ENCODE data around the gene PRDM16. TPM values are rescaled to one million over a fixed set of nuclear protein-coding genes. Genes with fewer than 3 reads are reported as not detected.

The PRDM16 gene
- total RNA-seq, 1 experiment from 2014 or later, result 1.6 TPM

- ChIA-PET POLR2A (no interaction called here), CTCF (interaction anchor here (1.6 kb wide), 1 partner anchor 348 kb away, joined by 4 read pairs; no protein-coding TSS in a partner anchor)
- Mint-ChIP-seq H3K4me3 (no peak overlapping the region), H3K9me3 (no peaks in the 10 kb centered on the region), H3K27me3 (ENCODE audit: low read depth) (peaks cover 45% of the 10 kb centered on the region), H3K36me3 (no peaks in the 10 kb centered on the region), H3K27ac (no peak overlapping the region), H3K4me1 (peaks cover 12% of the 10 kb centered on the region)
- TF ChIP-seq ZNF317 (CRISPR knock-in tag; IDR thresholded peaks at IDR 0.05; ENCODE audit: borderline replicate concordance, low read depth), result no peak
- no peak for TF ChIP-seq TP53 (CRISPR knock-in tag; IDR thresholded peaks at IDR 0.05)
- no peak for TF ChIP-seq JAZF1 (CRISPR knock-in tag; IDR thresholded peaks at IDR 0.05)
- no peak for TF ChIP-seq FOXP1 (CRISPR knock-in tag; IDR thresholded peaks at IDR 0.05; ENCODE audit: borderline replicate concordance)
- TF ChIP-seq JUN (CRISPR knock-in tag; IDR thresholded peaks at IDR 0.05), result no peak
- no peak for TF ChIP-seq CTCF (IDR thresholded peaks at IDR 0.05)
- DNase-seq (ENCODE audit: low spot score), result no peak
- ATAC-seq, result no peak
These were observed 8.1 kb downstream of the PRDM16 start for GRCh38 chr1:3077081-3077480.

- no peak for TF ChIP-seq CREB1 (CRISPR knock-in tag; IDR thresholded peaks at IDR 0.05)
- no peak for TF ChIP-seq NR2C2 (CRISPR knock-in tag; IDR thresholded peaks at IDR 0.05)
- TF ChIP-seq ATF2 (CRISPR knock-in tag; IDR thresholded peaks at IDR 0.05; ENCODE audit: borderline replicate concordance, low read depth), result no peak
- no peak for TF ChIP-seq STAT6 (CRISPR knock-in tag; conservative IDR thresholded peaks at IDR 0.05; ENCODE audit: low read depth)
- TF ChIP-seq ELF4 (CRISPR knock-in tag; IDR thresholded peaks at IDR 0.05; ENCODE audit: low read depth), result no peak
- TF ChIP-seq PRDM15 (CRISPR knock-in tag; IDR thresholded peaks at IDR 0.05), result no peak
- no peak for TF ChIP-seq ZNF263 (CRISPR knock-in tag; IDR thresholded peaks at IDR 0.05; ENCODE audit: low read depth)
- no peak for TF ChIP-seq HMGXB4 (CRISPR knock-in tag; IDR thresholded peaks at IDR 0.05)
- no peak for TF ChIP-seq USF2 (CRISPR knock-in tag; IDR thresholded peaks at IDR 0.05)
- TF ChIP-seq FOXJ3 (CRISPR knock-in tag; IDR thresholded peaks at IDR 0.05; ENCODE audit: borderline replicate concordance), result no peak
- no peak for TF ChIP-seq ZBTB43 (CRISPR knock-in tag; IDR thresholded peaks at IDR 0.05)
- no peak for TF ChIP-seq NFATC4 (CRISPR knock-in tag; IDR thresholded peaks at IDR 0.05)
- ATAC-seq, result no peak
- ChIA-PET POLR2A (no interaction called here), CTCF (interaction anchor here (1.0 to 1.6 kb wide), 2 partner anchors 243 to 347 kb away, joined by 3 to 4 read pairs; no protein-coding TSS in a partner anchor)
- H3K4me3 Mint-ChIP-seq, result no peak overlapping the region
- no peak overlapping the region for H3K27ac Mint-ChIP-seq
- no peaks in the 10 kb centered on the region for H3K9me3 Mint-ChIP-seq
- H3K27me3 Mint-ChIP-seq (ENCODE audit: low read depth), result peaks cover 40% of the 10 kb centered on the region
- DNase-seq (ENCODE audit: low spot score), result no peak
- H3K36me3 Mint-ChIP-seq, result no peaks in the 10 kb centered on the region
- H3K4me1 Mint-ChIP-seq, result peaks cover 9% of the 10 kb centered on the region; the same call in 1 of the 2 replicates
These were observed 8.6 kb downstream of the PRDM16 start for GRCh38 chr1:3077561-3077960.
